Activated CD4-positive, alpha-beta T cell treated with anti-CD3 and anti-CD28 coated beads for 36 hours (primary cell): ENCODE results near the gene ZNF534. TPM values are rescaled to one million over a fixed set of nuclear protein-coding genes. Genes with fewer than 3 reads are reported as not detected.

Experiments
- ATAC-seq: fragments of 200-7000 bp; cut with Tn5 transposase; one replicate; pipeline ENCODE4 v1.10.0; 2021; ENCODE audit warnings: mild to moderate bottlenecking, moderate library complexity
- CTCF ChIA-PET: fragments of 350-600 bp; sonication (Branson Sonifier 250); formaldehyde crosslinking; loops from one replicate; lab custom pipeline; 2021; ENCODE audit warnings: antibody characterized with exemption; lab: Charles Lee
- POLR2A ChIA-PET: fragments of 350-600 bp; sonication (Branson Sonifier 250); formaldehyde crosslinking; loops from one replicate; lab custom pipeline; 2021; ENCODE audit warnings: antibody characterized with exemption, inconsistent platforms; lab: Charles Lee
- DNase-seq: peaks from one replicate; pipeline ENCODE4 v3.0.0-alpha.2; 2020
- H3K27ac Mint-ChIP-seq: one replicate; pipeline ENCODE4 v1.8.0; 2021; ENCODE audit warnings: mixed read lengths
- H3K27me3 Mint-ChIP-seq: one replicate; pipeline ENCODE4 v1.8.0; 2021; ENCODE audit warnings: mixed read lengths
- H3K36me3 Mint-ChIP-seq: one replicate; pipeline ENCODE4 v1.8.0; 2021; ENCODE audit warnings: low read depth, mixed read lengths
- H3K4me1 Mint-ChIP-seq: one replicate; pipeline ENCODE4 v1.8.0; 2021; ENCODE audit warnings: mixed read lengths
- H3K4me3 Mint-ChIP-seq: one replicate; pipeline ENCODE4 v1.8.0; 2021; ENCODE audit warnings: mild to moderate bottlenecking, moderate library complexity, mixed read lengths
- H3K9me3 Mint-ChIP-seq: one replicate; pipeline ENCODE4 v1.8.0; 2021; ENCODE audit warnings: low read depth, mixed read lengths
- intact Hi-C, 2 experiments: fragments of 100-400 bp; cut with DNase I in 1 of 2; cut with micrococcal nuclease in 1 of 2; formaldehyde crosslinking; loops; one replicate each; pipeline versions ENCODE4 v1.14.2 to v1.15.1; 2022 to 2024; cut with DNase I, micrococcal nuclease
- total RNA-seq, 2 experiments: library from RNA; stranded (reverse); gene quantifications; one replicate each; pipeline ENCODE4 v1.2.3, GENCODE V29; 2021

ZNF534 gene
- total RNA-seq, result under 1 TPM in 1 of 2 experiments, not detected in 1; 0.09 TPM

DNA sequence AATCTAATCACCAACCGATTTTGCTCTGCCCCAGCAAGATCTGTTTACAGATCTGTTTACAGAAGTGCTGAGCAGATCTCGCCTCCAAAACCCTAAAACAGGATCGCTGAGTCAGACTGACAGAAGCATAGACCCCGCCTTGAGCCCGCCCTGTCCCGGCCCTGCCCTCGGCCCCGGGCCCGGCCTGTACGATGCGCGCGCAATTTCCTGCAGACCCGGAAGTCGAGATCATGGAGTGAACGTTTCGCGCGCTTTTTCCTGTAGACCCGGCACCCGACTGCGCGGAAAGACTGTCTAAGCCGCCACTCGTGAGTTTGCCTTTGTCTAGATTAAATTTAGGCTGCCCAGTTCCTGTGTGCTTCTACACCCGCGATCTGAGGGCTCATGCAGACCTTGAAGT, at the start of gene ZNF534:
ZNF534 (plus strand) TSS at position 212 of the 400 bp plus-strand sequence. CDS start 2,327 bp downstream, outside the sequence.
- H3K4me3 Mint-ChIP-seq, result no peak within 1 kb of the TSS
- intact Hi-C loops, result no loop called here
- peak; percentile 7 for DNase-seq
- peaks cover 41% of the 10 kb centered on the region for H3K9me3 Mint-ChIP-seq
- no peak for ATAC-seq
- H3K36me3 Mint-ChIP-seq, result peaks cover 28% of the 10 kb centered on the region
- no peaks in the 10 kb centered on the region for H3K4me1 Mint-ChIP-seq
- no peak within 1 kb of the TSS for H3K27ac Mint-ChIP-seq
- ChIA-PET CTCF (no interaction called here), POLR2A (no interaction called here)
- no peaks in the 10 kb centered on the region for H3K27me3 Mint-ChIP-seq

DNA sequence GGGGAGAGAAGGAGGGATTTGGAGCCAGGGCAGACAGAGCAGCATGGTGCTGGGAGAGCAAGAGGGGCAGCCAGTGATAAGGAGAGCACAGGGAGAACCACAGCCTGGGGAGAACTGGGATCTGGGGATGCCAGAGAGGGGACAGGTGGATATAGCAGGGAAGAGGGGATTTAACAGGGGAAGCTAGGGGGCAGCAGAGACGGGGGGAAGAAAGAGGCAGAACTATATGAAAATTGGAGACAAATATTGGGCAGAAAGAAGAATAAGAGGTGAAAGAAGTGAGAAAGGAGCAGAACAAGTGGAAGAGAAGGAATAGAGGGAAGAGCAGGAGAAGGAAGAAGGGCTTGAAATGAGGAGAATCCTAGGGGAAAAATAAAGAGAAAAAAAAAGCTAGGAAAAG, 37.8 kb upstream of the ZNF534 start:
- ChIA-PET POLR2A (interaction anchor here (0.6 kb wide), 1 partner anchor 11 kb away, joined by 4 read pairs; no protein-coding TSS in a partner anchor), CTCF (no interaction called here)
- peaks cover 42% of the 10 kb centered on the region for H3K9me3 Mint-ChIP-seq
- H3K4me1 Mint-ChIP-seq, result no peaks in the 10 kb centered on the region
- H3K36me3 Mint-ChIP-seq, result peaks cover 46% of the 10 kb centered on the region
- ATAC-seq, result no peak
- H3K4me3 Mint-ChIP-seq, result no peak overlapping the region
- no peak overlapping the region for H3K27ac Mint-ChIP-seq
- no peaks in the 10 kb centered on the region for H3K27me3 Mint-ChIP-seq
- intact Hi-C loops, result no loop called here
- DNase-seq, result no peak

DNA sequence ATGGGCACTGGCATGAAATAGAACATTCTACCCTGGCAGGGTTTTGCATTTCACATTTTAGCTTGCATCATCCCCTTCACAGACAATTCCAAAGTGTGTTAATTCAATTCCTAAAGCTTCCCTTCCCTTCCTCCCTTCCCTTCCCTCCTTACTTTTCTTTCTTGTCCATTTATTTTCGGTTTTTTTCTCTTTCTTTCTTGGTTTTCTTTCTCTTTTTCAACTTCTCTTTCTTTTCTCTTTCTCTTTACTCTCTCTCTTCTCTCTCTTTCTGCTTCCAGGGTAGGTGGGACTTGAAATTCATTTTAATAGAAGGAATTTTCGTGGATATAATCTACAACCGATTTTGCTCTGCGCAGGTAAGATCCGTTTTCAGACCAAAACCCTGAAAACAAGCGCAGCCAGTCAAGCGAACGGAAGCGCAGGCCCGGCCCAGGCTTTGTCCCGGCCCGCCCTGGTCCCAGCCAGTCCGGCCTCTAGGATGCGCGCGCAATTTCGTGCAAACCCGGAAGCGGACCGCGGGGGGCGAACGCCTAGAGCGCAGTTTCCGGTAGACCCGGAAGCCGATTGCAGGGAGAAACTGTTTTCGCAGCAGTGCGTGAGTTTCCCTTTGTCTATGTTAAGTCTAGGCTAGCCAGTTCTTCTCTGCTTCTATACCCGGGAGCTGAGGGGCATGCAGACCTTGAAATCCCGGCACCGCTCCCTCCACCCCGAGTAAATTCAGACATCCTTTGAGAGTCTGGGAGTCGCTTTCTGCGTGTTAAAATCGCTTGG, 31.5 kb upstream of the ZNF534 start, which contains the start of gene ZNF528:
ZNF528 (plus strand) TSS at position 540 of the 771 bp plus-strand sequence. CDS start 4,165 bp downstream, outside the sequence.
- ATAC-seq (peak; percentile 100), DNase-seq (peak; percentile 98)
- Mint-ChIP-seq H3K4me3 (peak within 1 kb of the TSS; percentile 79), H3K4me1 (peaks cover 14% of the 10 kb centered on the region), H3K36me3 (peaks cover 70% of the 10 kb centered on the region), H3K27ac (peak within 1 kb of the TSS; percentile 94), H3K9me3 (peaks cover 43% of the 10 kb centered on the region), H3K27me3 (no peaks in the 10 kb centered on the region)
- intact Hi-C loops, result loop anchor here in 1 of 2 experiments (1.0 kb wide), 8 partner anchors 27 to 241 kb away; partner anchors contain the start of genes ZNF578, ZNF610, ZNF701 and ZNF766
- ChIA-PET POLR2A (no interaction called here), CTCF (interaction anchor here (1.4 kb wide), 1 partner anchor 28 kb away, joined by 4 read pairs; the partner anchor contains the start of gene ZNF880)

DNA sequence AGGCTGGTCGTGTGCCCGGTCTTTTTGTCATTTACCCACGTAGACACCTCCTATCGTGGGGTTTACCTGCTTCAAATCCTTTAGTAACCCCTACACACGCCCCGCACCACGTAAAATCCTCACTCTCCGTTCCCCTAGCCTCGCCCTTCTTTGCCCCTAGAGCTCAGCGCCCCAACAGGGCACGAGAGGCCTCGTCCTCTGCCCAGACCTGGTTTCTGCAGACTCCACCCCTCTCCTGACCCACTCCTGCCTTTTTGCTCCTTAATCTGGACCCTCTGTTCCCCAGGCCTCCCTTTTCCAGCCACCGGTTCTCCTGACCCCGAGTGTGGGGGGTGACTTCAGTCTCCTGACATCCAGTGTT, 30.9 kb upstream of the ZNF534 start:
- peak; percentile 28 for DNase-seq
- intact Hi-C loops, result no loop called here
- peaks cover 14% of the 10 kb centered on the region for H3K4me1 Mint-ChIP-seq
- no peaks in the 10 kb centered on the region for H3K27me3 Mint-ChIP-seq
- peak; percentile 43 for ATAC-seq
- H3K9me3 Mint-ChIP-seq, result peaks cover 44% of the 10 kb centered on the region
- ChIA-PET CTCF (interaction anchor here (1.4 kb wide), 1 partner anchor 28 kb away, joined by 4 read pairs; the partner anchor contains the start of gene ZNF880), POLR2A (no interaction called here)
- H3K27ac Mint-ChIP-seq, result peak overlapping the region; percentile 94
- peak overlapping the region; percentile 79 for H3K4me3 Mint-ChIP-seq
- peaks cover 72% of the 10 kb centered on the region for H3K36me3 Mint-ChIP-seq

DNA sequence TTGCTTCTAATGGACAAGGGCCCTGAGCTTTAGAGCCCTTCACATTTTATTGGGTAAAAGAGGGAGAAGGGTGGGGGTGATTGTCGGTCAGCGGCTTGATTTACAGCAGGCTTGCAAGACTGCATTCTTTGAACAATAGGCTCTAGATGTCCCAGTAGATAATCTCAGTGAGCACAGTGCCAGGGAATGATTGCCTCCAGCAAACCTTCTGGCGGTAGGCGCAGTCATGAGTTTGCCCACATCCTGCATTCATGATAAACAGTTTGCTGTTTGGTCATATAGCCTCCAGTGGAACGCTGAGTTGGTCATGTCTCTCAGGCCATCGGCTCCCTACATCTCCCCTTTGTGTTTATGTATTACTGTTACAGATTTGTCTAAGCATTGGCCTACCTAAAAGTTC, 18.7 kb upstream of the ZNF534 start:
- Mint-ChIP-seq H3K4me1 (no peaks in the 10 kb centered on the region), H3K27ac (no peak overlapping the region), H3K4me3 (no peak overlapping the region), H3K9me3 (peaks cover 62% of the 10 kb centered on the region), H3K36me3 (peaks cover 91% of the 10 kb centered on the region), H3K27me3 (no peaks in the 10 kb centered on the region)
- ATAC-seq (no peak), DNase-seq (no peak)
- ChIA-PET POLR2A (no interaction called here), CTCF (interaction anchor here (0.6 kb wide), 1 partner anchor 200 kb away, joined by 3 read pairs; no protein-coding TSS in a partner anchor)
- intact Hi-C loops, result no loop called here

DNA sequence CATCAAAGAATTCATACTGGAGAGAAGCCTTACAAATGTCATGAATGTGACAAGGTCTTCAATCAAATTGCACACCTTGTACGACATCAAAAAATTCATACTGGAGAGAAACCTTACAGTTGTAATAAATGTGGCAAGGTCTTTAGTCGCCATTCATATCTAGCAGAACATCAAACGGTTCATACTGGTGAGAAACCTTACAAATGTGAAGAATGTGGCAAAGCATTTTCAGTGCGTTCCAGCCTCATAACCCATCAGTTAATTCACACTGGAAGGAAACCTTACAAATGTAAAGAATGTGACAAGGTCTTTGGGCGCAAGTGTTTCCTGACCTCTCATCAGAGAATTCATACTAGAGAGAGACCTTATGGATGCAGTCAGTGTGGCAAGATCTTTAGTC, 13.2 kb upstream of the ZNF534 start:
- no peak for ATAC-seq
- Mint-ChIP-seq H3K36me3 (peaks cover 44% of the 10 kb centered on the region), H3K9me3 (peaks cover 70% of the 10 kb centered on the region)

DNA sequence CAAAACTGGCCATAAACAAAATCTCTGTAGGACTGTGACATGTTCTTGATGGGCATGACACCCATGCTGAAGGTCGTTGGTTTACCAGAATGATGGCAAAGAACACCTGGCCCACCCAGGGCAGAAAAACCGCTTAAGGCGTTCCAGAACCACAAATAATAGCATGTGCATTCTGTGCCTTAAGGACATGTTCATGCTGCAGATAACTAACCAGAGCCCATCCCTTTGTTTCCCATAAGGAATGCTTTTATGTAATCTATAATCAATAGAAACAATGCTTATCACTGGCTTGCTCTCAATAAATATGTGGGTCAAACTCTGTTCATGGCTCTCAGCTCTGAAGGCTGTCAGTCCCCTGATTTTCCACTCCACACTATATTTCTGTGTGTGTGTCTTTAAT, 13.2 kb downstream of the ZNF534 start:
- peaks cover 20% of the 10 kb centered on the region for H3K36me3 Mint-ChIP-seq
- no peaks in the 10 kb centered on the region for H3K27me3 Mint-ChIP-seq
- ATAC-seq, result no peak
- H3K4me3 Mint-ChIP-seq, result no peak overlapping the region
- intact Hi-C loops, result no loop called here
- H3K27ac Mint-ChIP-seq, result no peak overlapping the region
- DNase-seq, result no peak
- ChIA-PET POLR2A (no interaction called here), CTCF (no interaction called here)
- peaks cover 53% of the 10 kb centered on the region for H3K9me3 Mint-ChIP-seq
- H3K4me1 Mint-ChIP-seq, result no peaks in the 10 kb centered on the region

More for the DNA sequence above, 13.2 kb upstream of the ZNF534 start:
- intact Hi-C loops, result no loop called here
- Mint-ChIP-seq H3K27me3 (no peaks in the 10 kb centered on the region), H3K27ac (no peak overlapping the region), H3K4me3 (no peak overlapping the region), H3K4me1 (no peaks in the 10 kb centered on the region)
- POLR2A ChIA-PET, result no interaction called here
- DNase-seq, result no peak
- CTCF ChIA-PET, result no interaction called here

DNA sequence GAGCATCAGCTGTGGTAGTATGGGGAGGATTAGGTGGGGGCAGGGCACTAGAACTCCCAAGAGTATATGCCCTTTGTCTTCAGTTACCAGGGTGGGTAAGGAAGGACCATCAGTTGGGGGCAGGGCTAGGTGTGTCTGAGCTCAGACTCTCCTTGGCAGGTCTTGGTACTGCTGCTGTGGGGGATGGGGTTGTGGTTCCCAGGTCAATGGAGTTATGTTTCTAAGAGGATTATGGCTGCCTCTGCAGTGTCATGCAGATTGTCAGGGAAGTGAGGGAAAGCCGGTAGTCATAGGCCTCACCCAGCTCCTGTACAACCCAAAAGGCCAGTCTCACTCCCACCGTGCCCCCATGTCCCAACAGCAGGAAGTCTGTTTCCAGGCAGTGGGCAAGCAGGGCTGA, 15.6 kb downstream of the ZNF534 start:
- CTCF ChIA-PET, result no interaction called here
- ATAC-seq (no peak), DNase-seq (no peak)
- H3K27me3 Mint-ChIP-seq, result peaks cover 2% of the 10 kb centered on the region
- no peak overlapping the region for H3K4me3 Mint-ChIP-seq
- peaks cover 59% of the 10 kb centered on the region for H3K9me3 Mint-ChIP-seq
- POLR2A ChIA-PET, result no interaction called here
- intact Hi-C loops, result no loop called here
- peaks cover 16% of the 10 kb centered on the region for H3K36me3 Mint-ChIP-seq
- no peaks in the 10 kb centered on the region for H3K4me1 Mint-ChIP-seq
- no peak overlapping the region for H3K27ac Mint-ChIP-seq

DNA sequence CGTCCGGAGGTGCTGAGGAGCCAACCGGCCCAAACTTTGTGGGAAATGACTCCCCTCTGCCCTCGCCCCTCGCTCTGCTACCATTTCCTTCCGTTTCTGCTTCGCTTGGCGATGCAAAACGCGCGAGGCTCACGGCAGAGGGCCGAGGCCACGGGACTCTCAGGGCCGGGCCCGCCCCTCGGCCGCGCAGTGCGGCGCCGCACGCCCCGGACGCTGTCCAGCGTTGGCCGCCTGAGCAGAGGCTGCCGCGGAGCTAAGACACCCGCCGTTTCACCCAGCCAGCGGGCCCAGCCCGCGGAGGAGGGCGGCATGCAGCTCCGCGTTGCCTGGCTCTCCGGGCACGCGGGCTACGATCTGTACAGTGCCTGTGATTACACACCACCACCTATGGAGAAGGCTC, 22.3 kb downstream of the ZNF534 start:
- Mint-ChIP-seq H3K36me3 (peaks cover 44% of the 10 kb centered on the region), H3K27me3 (peaks cover 4% of the 10 kb centered on the region), H3K27ac (no peak overlapping the region), H3K9me3 (peaks cover 60% of the 10 kb centered on the region), H3K4me3 (no peak overlapping the region), H3K4me1 (peaks cover 11% of the 10 kb centered on the region)
- CTCF ChIA-PET, result no interaction called here
- DNase-seq, result no peak
- ATAC-seq, result no peak
- intact Hi-C loops, result no loop called here
- POLR2A ChIA-PET, result no interaction called here

DNA sequence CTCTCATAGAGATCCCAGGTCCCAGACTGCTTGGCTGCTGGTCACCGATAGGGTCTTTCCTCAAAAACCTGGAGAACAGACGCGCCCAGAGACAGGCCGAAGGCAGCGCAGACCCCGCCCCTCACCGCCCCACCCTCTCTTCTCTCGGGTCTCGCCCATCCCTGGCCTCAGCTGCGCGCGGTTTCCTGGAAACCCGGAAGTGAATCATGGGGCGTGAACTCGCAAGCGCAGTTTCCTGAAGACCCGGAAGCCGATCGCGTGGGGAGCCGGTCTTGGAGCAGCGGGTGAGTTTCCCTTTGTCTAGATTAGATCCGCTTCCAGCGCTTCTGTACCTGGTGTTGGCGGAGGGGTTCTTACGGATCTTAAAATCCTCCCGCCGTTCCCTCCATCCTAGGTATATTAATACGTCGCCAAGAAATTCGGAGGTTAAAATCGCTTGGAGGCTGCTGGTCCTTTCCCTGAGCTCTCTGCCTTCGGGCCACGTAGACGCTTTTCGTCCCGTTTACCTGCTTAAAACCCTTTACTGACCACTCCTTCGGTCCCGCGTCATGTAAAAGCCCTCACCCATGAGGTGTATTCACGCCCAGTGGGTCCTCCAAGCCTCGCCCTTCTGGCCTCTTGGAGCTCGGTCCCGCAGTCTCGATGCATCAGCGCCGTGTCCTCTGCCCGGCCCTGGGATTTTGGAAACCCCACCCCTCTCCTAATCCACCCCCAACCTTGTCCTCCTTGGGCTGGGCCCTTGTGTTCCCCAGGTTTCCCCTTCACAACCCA, 24.6 kb downstream of the ZNF534 start, which contains the start of gene ZNF578:
ZNF578 (plus strand) TSS at position 230 of the 771 bp plus-strand sequence. CDS start 48,293 bp downstream, outside the sequence.
- ChIA-PET CTCF (no interaction called here), POLR2A (no interaction called here)
- ATAC-seq (peak; percentile 96), DNase-seq (peak; percentile 89)
- Mint-ChIP-seq H3K36me3 (peaks cover 63% of the 10 kb centered on the region), H3K4me3 (peak within 1 kb of the TSS; percentile 75), H3K9me3 (peaks cover 63% of the 10 kb centered on the region), H3K27ac (peak within 1 kb of the TSS; percentile 75), H3K4me1 (peaks cover 11% of the 10 kb centered on the region), H3K27me3 (peaks cover 4% of the 10 kb centered on the region)
- intact Hi-C loops, result loop anchor here in 1 of 2 experiments (1.0 kb wide), 1 partner anchor 56 kb away; the partner anchor contains the start of gene ZNF528

DNA sequence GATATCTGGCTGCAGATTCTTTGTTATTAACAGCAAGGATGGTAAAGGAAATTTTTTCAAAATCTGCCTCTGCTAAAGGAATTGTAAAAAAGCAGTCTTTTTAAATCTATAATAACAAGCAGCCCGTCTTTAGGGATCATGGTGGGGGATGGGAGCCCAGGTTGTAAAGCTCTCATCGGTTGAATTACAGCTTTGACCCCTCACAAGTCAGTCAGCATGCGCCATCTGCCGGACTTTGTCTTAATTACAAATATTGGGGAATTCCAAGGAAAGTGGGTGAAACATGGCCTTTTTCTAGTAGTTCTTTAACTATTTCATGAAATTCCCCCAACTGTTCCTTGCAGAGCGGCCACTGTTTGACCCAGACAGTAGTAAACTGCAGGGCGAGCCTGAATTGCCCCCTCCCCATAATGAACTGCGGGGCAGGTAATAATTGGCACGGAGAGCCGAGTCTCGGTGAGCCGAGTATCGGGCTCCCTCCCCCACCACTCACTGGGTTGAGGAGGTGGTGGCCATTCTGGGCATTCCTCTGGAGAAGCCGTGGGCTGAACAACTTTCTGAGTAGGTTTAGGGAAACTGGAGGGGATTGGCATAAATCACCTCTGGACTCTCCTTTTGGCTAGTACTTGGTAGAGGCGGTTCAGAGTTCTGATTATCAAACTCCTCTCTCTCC, 36.0 kb downstream of the ZNF534 start:
- Mint-ChIP-seq H3K9me3 (peaks cover 52% of the 10 kb centered on the region), H3K4me3 (no peak overlapping the region)
- intact Hi-C loops, result no loop called here

More for the DNA sequence above, 36.0 kb downstream of the ZNF534 start:
- Mint-ChIP-seq H3K4me1 (no peaks in the 10 kb centered on the region), H3K27ac (no peak overlapping the region), H3K36me3 (peaks cover 49% of the 10 kb centered on the region), H3K27me3 (no peaks in the 10 kb centered on the region)
- ChIA-PET CTCF (interaction anchor here (0.6 kb wide), 1 partner anchor 53 kb away, joined by 3 read pairs; no protein-coding TSS in a partner anchor), POLR2A (no interaction called here)
- ATAC-seq (no peak), DNase-seq (no peak)
